ENCODE results near the gene EME1.

Gene EME1

DNA sequence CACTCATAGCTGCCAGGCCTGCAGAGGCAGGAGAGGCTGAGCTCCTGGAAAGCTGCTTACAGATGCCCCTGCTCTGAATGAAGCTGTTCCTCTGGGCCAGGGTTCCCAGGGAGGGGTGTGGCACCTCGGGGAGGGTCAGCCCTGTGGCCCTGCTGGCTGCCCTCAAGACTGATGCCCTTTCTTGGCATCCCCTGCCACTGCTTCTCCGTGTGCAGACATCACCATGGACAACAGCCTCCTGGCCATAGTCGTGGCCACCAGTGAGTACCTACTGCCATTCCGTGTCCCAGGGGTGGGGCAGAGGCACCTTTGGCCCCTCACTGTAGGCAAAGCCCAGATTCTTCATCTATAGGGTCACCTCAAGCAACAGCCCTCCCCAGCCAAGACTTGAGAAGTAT lies 9.0 kb upstream of the EME1 start:
- DNase-seq: no peak

DNA sequence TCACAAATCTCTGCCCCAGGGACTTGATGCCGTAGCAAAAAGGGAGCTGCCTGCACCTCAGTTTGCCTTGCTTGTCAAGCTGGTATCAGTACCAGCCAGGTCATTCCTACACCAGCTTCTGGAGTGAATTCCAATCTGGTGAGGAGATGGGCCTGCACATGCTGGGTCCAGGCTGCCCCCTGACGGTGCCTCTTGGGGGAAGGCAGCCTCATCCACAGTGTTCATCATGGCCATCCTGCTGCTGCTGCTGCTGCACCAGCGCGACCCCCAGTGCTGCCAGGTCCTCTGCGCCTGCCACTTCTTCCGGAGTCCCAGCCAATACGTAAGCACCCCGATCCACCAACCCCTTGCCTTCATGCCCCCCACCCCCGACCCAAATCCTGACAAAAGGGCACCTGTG lies 8.3 kb upstream of the EME1 start:
- no peak for DNase-seq

DNA sequence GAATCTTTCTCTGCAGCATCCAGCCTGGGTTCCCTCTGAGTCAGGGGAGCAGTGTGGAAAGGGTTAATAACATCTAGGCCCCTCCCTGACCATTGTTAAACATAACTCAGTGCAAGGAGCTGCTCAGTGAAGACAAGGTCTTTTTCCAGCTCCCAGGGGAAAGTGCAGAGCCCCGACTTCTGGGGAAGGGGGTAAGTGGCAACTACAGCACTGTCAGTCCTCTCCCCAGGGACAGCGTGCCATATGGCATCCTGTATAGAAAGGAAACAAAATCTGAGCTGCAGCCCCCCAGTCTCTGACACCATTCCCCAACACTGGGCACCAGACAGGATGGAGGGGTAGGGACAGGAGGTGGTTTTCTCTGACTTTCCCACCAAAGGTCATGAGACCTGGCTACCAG lies 7.9 kb upstream of the EME1 start:
- DNase-seq: no peak

GRCh38 chr17:50365649-50366393 lies 7.2 kb upstream of the EME1 start:
- no peak for DNase-seq

- DNase-seq: no peak
Measured at GRCh38 chr17:50367401-50367800, 5.6 kb upstream of the EME1 start.

DNA sequence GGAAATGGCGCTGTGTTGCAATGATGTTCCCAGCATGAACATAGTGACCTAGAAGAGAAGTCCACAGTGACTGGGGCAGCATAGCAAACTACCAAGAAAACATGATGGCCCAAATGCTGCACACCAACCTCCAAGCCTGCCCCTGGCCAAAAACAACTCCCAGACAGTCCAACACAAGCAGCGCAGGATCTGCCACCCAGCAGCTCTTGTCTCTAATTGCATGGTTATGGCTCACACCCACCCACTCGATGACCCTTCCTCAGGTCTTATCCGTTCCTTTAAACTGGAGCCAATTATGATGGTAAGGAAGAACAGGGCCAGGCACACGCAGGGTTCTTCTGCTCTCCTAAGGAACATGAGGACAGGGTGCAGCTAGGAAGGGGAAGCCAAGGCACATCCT lies 3.0 kb upstream of the EME1 start:
- no peak for DNase-seq

- no peak for DNase-seq
Measured at GRCh38 chr17:50371526-50371925, 1.5 kb upstream of the EME1 start.

DNA sequence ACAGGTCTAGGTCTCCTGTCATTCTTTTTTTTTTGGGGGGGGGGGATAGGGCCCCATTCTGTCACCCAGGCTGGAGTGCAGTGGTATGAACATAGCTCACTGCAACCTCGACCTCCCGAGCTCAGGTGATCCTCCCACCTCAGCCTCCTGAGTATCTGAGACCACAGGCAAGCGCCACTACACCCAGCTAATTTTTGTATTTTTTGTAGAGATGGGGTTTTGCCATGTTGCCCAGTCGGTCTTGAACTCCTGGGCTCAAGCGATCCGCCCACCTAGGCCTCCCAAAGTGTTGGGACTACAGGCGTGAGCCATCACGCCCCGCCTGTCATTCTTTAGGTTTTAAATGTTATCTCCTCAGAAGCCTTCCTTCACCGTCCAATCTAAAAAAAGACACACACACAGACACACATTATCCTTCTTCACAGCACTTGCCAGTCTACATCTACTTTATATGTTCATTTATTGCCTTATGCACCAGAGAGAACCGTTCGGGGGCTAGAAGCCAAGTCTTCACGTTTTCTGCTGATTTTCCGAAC lies 739 bp upstream of the EME1 start:
- no peak for DNase-seq

- no peak for DNase-seq
Measured at GRCh38 chr17:50373705-50374104, 676 bp downstream of the EME1 start.

DNA sequence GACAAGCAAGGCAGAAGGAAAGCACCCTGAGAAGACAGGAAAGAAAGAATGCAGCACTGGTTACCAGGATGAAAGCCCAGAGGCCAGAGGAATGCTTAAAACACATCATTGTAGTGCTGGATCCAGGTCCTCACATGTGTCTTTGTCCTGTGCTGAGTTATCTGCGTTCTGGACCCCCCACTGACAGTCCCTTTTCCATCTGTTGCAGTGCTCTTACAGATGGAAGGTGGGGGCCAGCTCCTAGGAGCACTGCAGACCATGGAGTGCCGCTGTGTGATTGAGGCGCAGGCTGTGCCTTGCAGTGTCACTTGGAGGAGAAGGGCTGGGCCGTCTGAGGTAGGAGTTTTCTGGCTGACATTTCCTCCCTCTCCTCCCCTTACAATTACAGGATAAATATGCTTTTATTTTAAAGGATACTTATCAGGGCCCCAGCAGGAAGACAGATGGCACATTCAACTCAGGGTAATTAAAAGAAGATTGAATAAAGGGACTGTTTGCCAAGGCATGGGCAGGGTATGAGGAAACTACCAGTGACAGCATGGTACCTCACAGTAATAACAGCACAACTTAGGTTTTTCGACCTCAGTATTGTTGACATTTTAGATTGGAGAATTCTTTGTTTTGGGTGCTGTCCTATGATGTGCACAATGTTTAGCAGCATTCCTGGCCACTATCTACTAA lies 3.0 kb downstream of the EME1 start:
- peak in 1 of 2 experiments; percentile 32 for DNase-seq

DNA sequence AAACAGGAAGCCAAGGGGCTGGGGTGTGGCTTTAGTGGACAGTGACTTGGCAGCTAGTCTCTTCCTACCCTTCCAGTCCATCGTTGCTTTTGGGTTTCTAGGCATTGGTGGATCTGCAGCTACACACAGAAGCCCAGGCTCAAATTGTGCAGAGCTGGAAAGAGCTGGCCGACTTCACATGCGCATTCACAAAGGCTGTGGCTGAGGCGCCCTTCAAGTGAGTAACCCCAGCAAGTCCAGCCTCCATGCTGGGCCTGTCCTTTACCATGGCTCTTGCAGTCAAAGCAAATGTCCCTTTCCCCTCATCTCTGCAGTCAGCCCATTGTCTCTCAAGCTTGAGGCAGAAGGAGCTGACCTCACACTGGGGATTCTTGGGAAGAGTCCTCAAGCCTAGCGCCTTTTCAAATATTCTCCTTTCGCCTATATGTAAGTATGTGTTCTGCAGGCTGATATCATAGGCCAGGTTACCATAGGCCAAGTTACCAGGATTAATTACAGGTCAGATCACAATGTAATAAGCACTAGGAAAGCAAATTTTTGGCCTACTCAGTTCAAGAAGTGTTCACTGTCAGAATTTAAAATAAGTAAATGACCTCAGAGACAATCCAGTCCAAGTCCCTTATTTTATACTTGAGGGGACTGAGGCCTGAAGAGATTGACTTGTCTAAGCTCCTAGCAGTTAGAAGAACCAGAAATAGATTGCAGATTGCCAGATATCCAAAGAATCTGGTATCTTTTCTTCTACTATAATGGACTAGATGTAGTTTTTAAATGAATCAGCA lies 6.5 kb downstream of the EME1 start:
- no peak for DNase-seq

GRCh38 chr17:50380369-50381259 lies 7.6 kb downstream of the EME1 start:
- no peak for DNase-seq

GRCh38 chr17:50381260-50381815 lies 8.3 kb downstream of the EME1 start:
- no peak for DNase-seq

GRCh38 chr17:50381920-50382319 lies 8.9 kb downstream of the EME1 start:
- DNase-seq: no peak

DNA sequence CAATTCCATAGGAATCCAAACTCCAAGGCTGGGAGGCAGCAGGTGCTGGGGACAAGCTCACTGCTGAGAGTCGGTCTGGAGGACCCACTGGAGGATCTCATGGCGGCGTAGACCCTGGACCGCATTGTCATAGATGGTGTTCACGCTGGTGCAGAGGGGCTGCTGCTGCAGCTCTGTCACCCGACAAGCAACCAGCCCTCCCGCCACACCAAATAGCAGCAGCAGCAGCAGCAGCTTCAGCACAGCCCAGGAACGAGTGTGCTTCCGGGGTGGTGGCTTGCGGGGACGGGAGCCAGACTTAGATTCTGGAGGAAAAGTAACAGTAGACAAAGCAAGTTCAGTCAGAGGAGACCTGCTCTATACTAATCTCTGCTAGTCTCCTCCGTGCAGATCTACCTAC lies 9.9 kb downstream of the EME1 start:
- DNase-seq: no peak

- DNase-seq: no peak
Measured at GRCh38 chr17:50386510-50386909, 13.5 kb downstream of the EME1 start.

DNA sequence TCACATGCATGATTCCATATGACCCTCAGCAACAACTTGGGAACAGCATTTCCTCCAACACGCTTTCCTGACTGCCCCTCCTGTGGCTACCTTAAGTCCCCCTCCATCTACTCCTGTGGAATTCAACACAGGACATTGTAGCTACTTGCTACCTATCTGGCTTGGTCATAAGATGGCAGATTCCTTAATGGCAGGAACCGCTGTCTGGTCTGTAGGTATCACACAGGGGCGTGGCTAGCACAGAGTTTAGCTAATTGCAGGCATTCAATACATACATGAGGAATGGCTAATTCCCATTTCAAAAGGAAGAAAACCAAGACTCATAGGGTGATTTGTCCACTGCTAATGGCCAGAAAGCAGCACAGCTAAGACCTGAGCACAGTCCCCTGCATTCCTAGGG lies 15.7 kb downstream of the EME1 start:
- no peak for DNase-seq

- DNase-seq: no peak
Measured at GRCh38 chr17:50389534-50389933, 16.5 kb downstream of the EME1 start.

- DNase-seq: no peak
Measured at GRCh38 chr17:50392621-50393020, 19.6 kb downstream of the EME1 start.

- no peak for DNase-seq
Measured at GRCh38 chr17:50393700-50394099, 20.7 kb downstream of the EME1 start.

DNA sequence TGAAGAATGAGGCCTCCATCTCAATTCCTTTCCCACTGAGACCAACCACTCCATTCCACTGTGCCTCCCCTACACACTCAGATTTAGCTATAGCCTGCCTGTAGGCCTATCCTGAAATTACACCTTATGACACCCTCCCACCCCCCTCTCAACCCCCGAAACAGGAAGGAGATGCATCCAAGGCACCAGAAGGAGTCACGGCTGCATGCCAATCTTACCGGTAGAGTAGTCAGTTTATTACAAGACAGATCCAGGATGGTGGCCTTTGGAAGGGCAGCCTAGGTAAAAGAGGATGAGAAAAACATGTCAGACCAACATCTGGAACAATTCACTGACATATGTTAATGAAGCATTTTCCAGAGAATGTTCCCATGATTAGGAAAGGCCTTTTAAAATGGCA lies 21.7 kb downstream of the EME1 start:
- no peak for DNase-seq

Measured in NCI-H446 (cell line).